Mesenchymal stem cell (in vitro differentiated cells and primary cell): ENCODE data around the gene RAP1GDS1.

ENCODE experiments used
- DNase-seq: peaks from one replicate; pipeline ENCODE4 v3.0.0-alpha.2; 2013
- H2AFZ ChIP-seq: one replicate; pipeline ENCODE4 v1.6.1; 2013; ENCODE audit warnings: low read depth, mild to moderate bottlenecking, control low read depth, inconsistent platforms, low read length, moderate library complexity
- H2AK5ac ChIP-seq: 2 replicates; pipeline ENCODE4 v1.6.1; 2013; ENCODE audit warnings: low read length, moderate library complexity, mild to moderate bottlenecking, inconsistent platforms; ENCODE audit not compliant: severe bottlenecking
- H2BK120ac ChIP-seq: one replicate; pipeline ENCODE4 v1.6.1; 2013; ENCODE audit warnings: low read depth, mild to moderate bottlenecking, inconsistent platforms, low read length, moderate library complexity
- H2BK12ac ChIP-seq, 2 experiments: one replicate each; pipeline ENCODE4 v1.6.1; 2013; ENCODE audit warnings: inconsistent platforms in 2 of 2, low read length in 2 of 2, mild to moderate bottlenecking in 2 of 2, moderate library complexity in 2 of 2, control low read depth in 1 of 2
- H2BK15ac ChIP-seq: one replicate; pipeline ENCODE4 v1.6.1; 2013; ENCODE audit warnings: mild to moderate bottlenecking, low read depth, inconsistent platforms; ENCODE audit not compliant: poor library complexity, severe bottlenecking
- H2BK5ac ChIP-seq: 2 replicates; pipeline ENCODE4 v1.6.1; 2013; ENCODE audit warnings: low read depth, mild to moderate bottlenecking, low read length, control low read depth, inconsistent platforms; ENCODE audit not compliant: poor library complexity, severe bottlenecking
- H3K14ac ChIP-seq, 2 experiments: one replicate each; pipeline ENCODE4 v1.6.1; 2013; ENCODE audit warnings: inconsistent platforms in 2 of 2, low read length in 2 of 2, control low read depth in 1 of 2, mild to moderate bottlenecking in 1 of 2, moderate library complexity in 1 of 2
- H3K18ac ChIP-seq, 2 experiments: one replicate each; pipeline ENCODE4 v1.6.1; 2013; ENCODE audit warnings: inconsistent platforms in 2 of 2, low read length in 2 of 2, control low read depth in 1 of 2, low read depth in 1 of 2, mild to moderate bottlenecking in 1 of 2
- H3K23ac ChIP-seq, 2 experiments: one replicate each; pipeline ENCODE4 v1.6.1; 2013; ENCODE audit warnings: inconsistent platforms in 2 of 2, low read length in 2 of 2, mild to moderate bottlenecking in 2 of 2, moderate library complexity in 2 of 2, control low read depth in 1 of 2
- H3K27ac ChIP-seq: 2 replicates; pipeline ENCODE4 v1.5.1; 2013; ENCODE audit warnings: mild to moderate bottlenecking, moderate library complexity, low read length, control low read depth, inconsistent platforms; ENCODE audit not compliant: poor library complexity, severe bottlenecking
- H3K27me3 ChIP-seq, 2 experiments: 2 replicates each; pipeline versions ENCODE4 v1.6.1 to v1.7.0; 2013; ENCODE audit warnings: low read length in 2 of 2, mild to moderate bottlenecking in 2 of 2, moderate library complexity in 2 of 2, control low read depth in 1 of 2, inconsistent platforms in 1 of 2; ENCODE audit not compliant: control insufficient read depth in 1 of 2, insufficient read depth in 1 of 2
- H3K36me3 ChIP-seq, 2 experiments: 2 replicates each; pipeline versions ENCODE4 v1.6.1 to v1.7.0; 2013; ENCODE audit warnings: low read length in 2 of 2, control low read depth in 1 of 2, inconsistent platforms in 1 of 2, low read depth in 1 of 2, mild to moderate bottlenecking in 1 of 2; ENCODE audit not compliant: insufficient read depth in 2 of 2, control insufficient read depth in 1 of 2
- H3K4ac ChIP-seq, 2 experiments: one replicate each; pipeline ENCODE4 v1.6.1; 2013; ENCODE audit warnings: inconsistent platforms in 2 of 2, low read length in 2 of 2, mild to moderate bottlenecking in 2 of 2, moderate library complexity in 2 of 2, control low read depth in 1 of 2, low read depth in 1 of 2
- H3K4me1 ChIP-seq: 2 replicates; pipeline ENCODE4 v1.6.1; 2013; ENCODE audit warnings: low read depth, low read length, control low read depth; ENCODE audit not compliant: control insufficient read depth, insufficient read depth
- H3K4me2 ChIP-seq: 2 replicates; pipeline ENCODE4 v1.6.1; 2013; ENCODE audit warnings: low read length, mild to moderate bottlenecking, inconsistent platforms; ENCODE audit not compliant: poor library complexity, severe bottlenecking
- H3K4me3 ChIP-seq, 2 experiments: 2 replicates each; pipeline versions ENCODE4 v1.5.1 to v1.7.0; 2013; ENCODE audit warnings: low read length in 2 of 2, mild to moderate bottlenecking in 2 of 2, control low read depth in 1 of 2, low read depth in 1 of 2; ENCODE audit not compliant: insufficient read depth in 1 of 2
- H3K79me1 ChIP-seq: replicated peaks from 2 replicates; pipeline ENCODE4 v1.6.1; 2013; ENCODE audit warnings: mild to moderate bottlenecking, control low read depth, low read length, inconsistent platforms; ENCODE audit not compliant: poor library complexity, severe bottlenecking
- H3K9ac ChIP-seq: 2 replicates; pipeline ENCODE4 v1.7.0; 2013; ENCODE audit warnings: mild to moderate bottlenecking, low read length, moderate library complexity
- H3K9me3 ChIP-seq: 2 replicates; pipeline ENCODE4 v1.7.0; 2013; ENCODE audit warnings: mild to moderate bottlenecking, low read length; ENCODE audit not compliant: control insufficient read depth
- H4K8ac ChIP-seq: one replicate; pipeline ENCODE4 v1.6.1; 2013; ENCODE audit warnings: inconsistent platforms, mild to moderate bottlenecking, low read length, moderate library complexity
- H4K91ac ChIP-seq: one replicate; pipeline ENCODE4 v1.6.1; 2013; ENCODE audit warnings: mild to moderate bottlenecking, low read length, inconsistent platforms
- WGBS: methylation state at CpG from one replicate; pipeline ENCODE4 v1.1.7; 2013; ENCODE audit warnings: mixed read lengths; 5-methylcytosine and 5-hydroxymethylcytosine counted together

RAP1GDS1 gene

DNA sequence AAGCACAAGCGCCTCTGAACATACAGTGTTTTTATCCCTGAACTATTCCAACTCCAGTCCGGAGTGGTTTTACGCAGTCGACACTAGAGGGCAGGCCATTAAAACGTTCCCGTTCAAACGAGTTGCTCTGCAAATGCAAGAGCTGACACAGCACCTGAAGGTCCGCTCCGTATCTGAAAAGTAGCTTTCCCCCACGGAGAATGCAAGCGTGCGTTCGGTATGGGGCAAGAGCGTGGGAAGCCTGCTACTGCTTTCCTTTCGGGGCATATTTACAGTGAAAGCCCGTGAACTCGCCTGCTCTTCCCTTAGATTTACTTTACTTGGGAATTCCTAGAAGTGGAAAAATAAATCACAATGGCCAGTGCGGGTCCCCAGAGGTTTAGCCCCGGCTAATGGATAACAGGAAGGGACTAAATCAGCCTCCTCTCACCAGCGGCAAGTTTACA, 206.5 kb downstream of the RAP1GDS1 start:
- peaks cover 10% of the 10 kb centered on the region for H3K79me1 ChIP-seq
- H3K9me3 ChIP-seq, result no peaks in the 10 kb centered on the region
- H2BK120ac ChIP-seq, result no peak overlapping the region
- no peak overlapping the region for H3K23ac ChIP-seq
- no peak overlapping the region for H3K4ac ChIP-seq
- H3K27me3 ChIP-seq, result no peaks in the 10 kb centered on the region
- DNase-seq, result peak; percentile 90
- H3K9ac ChIP-seq, result peak overlapping the region; percentile 86
- H4K91ac ChIP-seq, result no peak overlapping the region
- H2BK5ac ChIP-seq, result peak overlapping the region; percentile 58
- peak overlapping the region in 1 of 2 experiments; percentile 12 for H2BK12ac ChIP-seq
- no peak overlapping the region for H2BK15ac ChIP-seq
- H3K27ac ChIP-seq, result peak overlapping the region; percentile 70
- peak overlapping the region; percentile 78 for H3K4me2 ChIP-seq
- H2AFZ ChIP-seq, result no peak overlapping the region
- peak overlapping the region in 1 of 2 experiments; percentile 11 for H3K18ac ChIP-seq
- peaks cover 8 to 28% of the 10 kb centered on the region in 2 experiments for H3K36me3 ChIP-seq
- H2AK5ac ChIP-seq, result no peak overlapping the region
- no peak overlapping the region for H3K14ac ChIP-seq
- 7% methylated on average over 18 of the region's 20 CpGs for WGBS
- H4K8ac ChIP-seq, result no peak overlapping the region
- peaks cover 9% of the 10 kb centered on the region for H3K4me1 ChIP-seq
- H3K4me3 ChIP-seq, result peak overlapping the region in 1 of 2 experiments; percentile 80

DNA sequence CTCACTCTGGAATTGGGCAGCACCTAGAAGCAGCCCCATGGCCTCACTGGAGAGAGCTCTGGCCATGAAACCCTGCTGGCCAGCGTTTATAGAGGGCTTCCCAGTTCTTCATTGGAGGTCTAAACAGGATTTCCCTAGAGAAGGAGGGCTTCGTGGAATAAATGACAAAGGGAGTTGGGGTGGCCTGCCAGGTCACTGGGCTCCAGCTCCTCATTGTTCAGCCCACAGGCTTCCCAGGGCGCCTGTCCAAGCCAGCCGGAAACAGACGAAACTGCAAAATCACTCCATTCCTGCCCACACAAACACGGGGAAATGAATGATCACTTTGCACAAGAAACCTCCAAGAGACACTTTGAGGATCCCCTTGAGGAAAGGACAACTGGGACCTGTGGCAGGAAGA, 207.5 kb downstream of the RAP1GDS1 start:
- H2BK5ac ChIP-seq, result no peak overlapping the region
- H3K27me3 ChIP-seq, result no peaks in the 10 kb centered on the region
- H3K14ac ChIP-seq, result no peak overlapping the region
- peak overlapping the region in 1 of 2 experiments; percentile 32 for H2BK12ac ChIP-seq
- peaks cover 8 to 30% of the 10 kb centered on the region in 2 experiments for H3K36me3 ChIP-seq
- DNase-seq, result no peak
- peak overlapping the region in 1 of 2 experiments; percentile 46 for H3K4me3 ChIP-seq
- peak overlapping the region; percentile 73 for H2AK5ac ChIP-seq
- H3K4me1 ChIP-seq, result peaks cover 9% of the 10 kb centered on the region
- no peak overlapping the region for H3K4me2 ChIP-seq
- peak overlapping the region; percentile 28 for H3K27ac ChIP-seq
- H2BK15ac ChIP-seq, result peak overlapping the region; percentile 15
- H3K9me3 ChIP-seq, result no peaks in the 10 kb centered on the region
- H2AFZ ChIP-seq, result no peak overlapping the region
- H3K79me1 ChIP-seq, result peaks cover 10% of the 10 kb centered on the region
- H3K23ac ChIP-seq, result no peak overlapping the region
- 62% methylated on average over 2 of the region's 6 CpGs for WGBS
- no peak overlapping the region for H3K4ac ChIP-seq
- H3K18ac ChIP-seq, result peak overlapping the region in 1 of 2 experiments; percentile 28
- peak overlapping the region; percentile 60 for H3K9ac ChIP-seq
- H4K91ac ChIP-seq, result no peak overlapping the region
- H4K8ac ChIP-seq, result peak overlapping the region; percentile 13
- H2BK120ac ChIP-seq, result no peak overlapping the region

DNA sequence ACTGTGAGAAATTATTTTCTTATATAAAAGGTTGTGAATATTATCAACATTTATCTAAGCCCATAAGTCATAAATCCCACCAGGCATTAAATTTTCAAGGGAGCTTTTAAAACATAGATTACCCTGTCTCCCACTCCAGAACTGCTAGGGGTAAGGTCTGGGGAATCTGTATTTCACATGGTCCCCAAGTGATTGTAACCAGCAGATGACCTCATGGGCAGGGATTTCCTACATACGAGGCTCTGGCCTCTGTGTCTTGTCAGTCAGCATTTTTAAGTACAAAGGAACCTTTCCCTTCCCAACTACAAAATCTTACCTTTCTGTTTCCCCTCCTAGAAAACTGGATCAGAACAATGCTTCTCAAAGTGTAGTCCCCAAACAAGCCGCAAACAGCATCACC, 208.6 kb downstream of the RAP1GDS1 start:
- H3K27ac ChIP-seq, result peak overlapping the region; percentile 83
- H3K4ac ChIP-seq, result no peak overlapping the region
- H3K4me2 ChIP-seq, result no peak overlapping the region
- WGBS, result 57% methylated on average over 2 of the region's 2 CpGs
- no peak overlapping the region for H2BK12ac ChIP-seq
- no peak overlapping the region for H2BK15ac ChIP-seq
- H3K4me1 ChIP-seq, result peaks cover 9% of the 10 kb centered on the region
- H3K79me1 ChIP-seq, result peaks cover 10% of the 10 kb centered on the region
- no peak overlapping the region for H3K14ac ChIP-seq
- H3K27me3 ChIP-seq, result no peaks in the 10 kb centered on the region
- no peak overlapping the region for H4K8ac ChIP-seq
- peak overlapping the region; percentile 60 for H3K9ac ChIP-seq
- H3K4me3 ChIP-seq, result no peak overlapping the region
- H3K23ac ChIP-seq, result no peak overlapping the region
- peaks cover 8 to 35% of the 10 kb centered on the region in 2 experiments for H3K36me3 ChIP-seq
- H3K18ac ChIP-seq, result no peak overlapping the region
- H2AK5ac ChIP-seq, result peak overlapping the region; percentile 51
- H2BK120ac ChIP-seq, result no peak overlapping the region
- no peaks in the 10 kb centered on the region for H3K9me3 ChIP-seq
- no peak overlapping the region for H4K91ac ChIP-seq
- no peak overlapping the region for H2BK5ac ChIP-seq
- no peak overlapping the region for H2AFZ ChIP-seq
- no peak for DNase-seq

DNA sequence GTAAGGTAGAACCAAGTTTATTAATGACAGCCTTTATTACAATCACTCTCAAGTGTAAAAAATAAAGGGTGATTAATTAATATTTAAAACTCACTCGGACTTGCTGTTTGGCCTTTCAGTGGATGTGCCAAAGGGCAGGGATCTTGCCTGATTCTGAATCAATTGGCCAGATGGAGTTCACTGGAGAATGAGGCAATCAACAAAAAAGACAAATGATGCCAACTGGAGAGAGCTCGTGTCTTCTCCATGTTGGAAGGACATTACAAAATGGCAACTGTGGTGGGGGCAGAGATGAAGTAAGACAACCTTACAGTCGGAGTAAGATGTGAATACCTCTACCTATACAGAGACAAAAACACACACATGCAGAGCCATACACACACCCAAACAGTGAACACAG, 209.2 kb downstream of the RAP1GDS1 start:
- H2BK12ac ChIP-seq, result no peak overlapping the region
- no peak overlapping the region for H3K9ac ChIP-seq
- H3K18ac ChIP-seq, result no peak overlapping the region
- H3K23ac ChIP-seq, result no peak overlapping the region
- DNase-seq, result no peak
- H4K8ac ChIP-seq, result no peak overlapping the region
- H3K4me1 ChIP-seq, result peaks cover 9% of the 10 kb centered on the region
- H2BK5ac ChIP-seq, result peak overlapping the region; percentile 48
- no peaks in the 10 kb centered on the region for H3K9me3 ChIP-seq
- H3K4me3 ChIP-seq, result no peak overlapping the region
- H2AFZ ChIP-seq, result no peak overlapping the region
- H2AK5ac ChIP-seq, result peak overlapping the region; percentile 89
- H4K91ac ChIP-seq, result no peak overlapping the region
- no peaks in the 10 kb centered on the region for H3K27me3 ChIP-seq
- H3K4ac ChIP-seq, result no peak overlapping the region
- no peak overlapping the region for H2BK15ac ChIP-seq
- no peak overlapping the region for H2BK120ac ChIP-seq
- 95% methylated on average over 3 of the region's 3 CpGs for WGBS
- H3K14ac ChIP-seq, result peak overlapping the region in 1 of 2 experiments; percentile 23
- H3K79me1 ChIP-seq, result peaks cover 10% of the 10 kb centered on the region
- H3K27ac ChIP-seq, result peak overlapping the region; percentile 83
- peaks cover 8 to 41% of the 10 kb centered on the region in 2 experiments for H3K36me3 ChIP-seq
- no peak overlapping the region for H3K4me2 ChIP-seq
